Measurements from ENCODE around the gene KLHL8.

DNA sequence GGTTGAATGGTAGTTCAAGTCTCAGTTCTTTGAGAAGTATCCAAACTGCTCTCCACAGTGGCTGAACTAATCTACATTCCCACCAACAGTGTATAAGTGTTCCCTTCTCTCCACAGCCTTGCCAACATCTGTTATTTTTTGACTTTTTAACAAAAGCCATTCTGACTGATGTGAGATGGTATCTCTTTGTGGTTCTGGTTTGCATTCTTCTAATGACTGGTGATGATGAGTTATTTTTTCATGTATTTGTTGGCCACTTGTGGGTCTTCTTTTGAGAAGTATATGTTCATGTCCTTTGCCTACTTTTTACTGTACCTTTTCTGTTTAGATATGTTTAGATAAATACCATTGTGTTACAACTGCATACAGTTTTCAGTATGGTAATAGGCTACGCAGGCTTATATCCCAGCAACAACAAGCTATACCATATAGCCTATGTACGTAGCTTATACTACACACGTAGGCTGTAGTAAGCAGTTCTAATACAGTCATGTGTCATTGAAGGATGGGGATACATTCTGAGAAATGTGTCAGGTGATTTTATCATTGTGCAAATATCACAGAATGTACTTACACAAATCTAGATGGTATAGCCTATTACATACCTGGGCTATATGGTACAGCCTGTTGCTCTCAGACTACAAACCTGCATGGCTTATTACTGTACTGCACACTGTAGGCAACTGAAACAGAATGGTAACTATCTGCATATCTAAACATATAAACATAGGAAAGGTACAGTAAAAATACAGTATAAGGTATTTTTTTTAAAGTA, 28.1 kb downstream of the KLHL8 start:
- TF ChIP-seq POLR2AphosphoS5 (IDR thresholded peaks at IDR 0.05) (no peak), EP300 (IDR thresholded peaks at IDR 0.05; ENCODE audit: low read depth) (no peak)
- TF ChIP-seq, protein P1, sequence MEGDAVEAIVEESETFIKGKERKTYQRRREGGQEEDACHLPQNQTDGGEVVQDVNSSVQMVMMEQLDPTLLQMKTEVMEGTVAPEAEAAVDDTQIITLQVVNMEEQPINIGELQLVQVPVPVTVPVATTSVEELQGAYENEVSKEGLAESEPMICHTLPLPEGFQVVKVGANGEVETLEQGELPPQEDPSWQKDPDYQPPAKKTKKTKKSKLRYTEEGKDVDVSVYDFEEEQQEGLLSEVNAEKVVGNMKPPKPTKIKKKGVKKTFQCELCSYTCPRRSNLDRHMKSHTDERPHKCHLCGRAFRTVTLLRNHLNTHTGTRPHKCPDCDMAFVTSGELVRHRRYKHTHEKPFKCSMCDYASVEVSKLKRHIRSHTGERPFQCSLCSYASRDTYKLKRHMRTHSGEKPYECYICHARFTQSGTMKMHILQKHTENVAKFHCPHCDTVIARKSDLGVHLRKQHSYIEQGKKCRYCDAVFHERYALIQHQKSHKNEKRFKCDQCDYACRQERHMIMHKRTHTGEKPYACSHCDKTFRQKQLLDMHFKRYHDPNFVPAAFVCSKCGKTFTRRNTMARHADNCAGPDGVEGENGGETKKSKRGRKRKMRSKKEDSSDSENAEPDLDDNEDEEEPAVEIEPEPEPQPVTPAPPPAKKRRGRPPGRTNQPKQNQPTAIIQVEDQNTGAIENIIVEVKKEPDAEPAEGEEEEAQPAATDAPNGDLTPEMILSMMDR (IDR thresholded peaks at IDR 0.05) = no peak

Data from transverse colon (tissue), 4 donors.